ENCODE results near the gene PPARGC1A. TPM values are rescaled to one million over a fixed set of nuclear protein-coding genes. Genes with fewer than 3 reads are reported as not detected.

PPARGC1A gene
- total RNA-seq, 2 donors from 2014 or later, result 8.9 to 10.2 TPM

DNA sequence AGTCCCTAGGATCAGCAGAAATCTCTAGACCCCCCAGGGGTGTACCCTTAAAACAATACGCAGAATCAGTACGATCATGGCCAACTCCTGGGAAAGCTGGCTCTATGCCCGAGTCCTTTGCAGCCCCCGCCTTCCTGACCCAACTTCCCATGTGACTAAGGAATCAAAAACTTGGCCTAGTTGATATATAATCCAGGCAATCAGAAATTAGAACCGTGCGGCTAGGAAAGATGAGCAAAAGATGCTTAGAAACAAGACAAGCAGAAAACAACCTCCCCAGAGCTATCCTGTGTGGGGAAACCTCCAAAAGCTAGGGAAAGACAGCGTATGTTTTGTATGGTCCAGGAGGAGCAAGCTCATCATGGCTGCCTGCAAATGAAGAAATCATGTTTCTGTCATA lies 110.0 kb downstream of the PPARGC1A start:
- TF ChIP-seq, protein P1, sequence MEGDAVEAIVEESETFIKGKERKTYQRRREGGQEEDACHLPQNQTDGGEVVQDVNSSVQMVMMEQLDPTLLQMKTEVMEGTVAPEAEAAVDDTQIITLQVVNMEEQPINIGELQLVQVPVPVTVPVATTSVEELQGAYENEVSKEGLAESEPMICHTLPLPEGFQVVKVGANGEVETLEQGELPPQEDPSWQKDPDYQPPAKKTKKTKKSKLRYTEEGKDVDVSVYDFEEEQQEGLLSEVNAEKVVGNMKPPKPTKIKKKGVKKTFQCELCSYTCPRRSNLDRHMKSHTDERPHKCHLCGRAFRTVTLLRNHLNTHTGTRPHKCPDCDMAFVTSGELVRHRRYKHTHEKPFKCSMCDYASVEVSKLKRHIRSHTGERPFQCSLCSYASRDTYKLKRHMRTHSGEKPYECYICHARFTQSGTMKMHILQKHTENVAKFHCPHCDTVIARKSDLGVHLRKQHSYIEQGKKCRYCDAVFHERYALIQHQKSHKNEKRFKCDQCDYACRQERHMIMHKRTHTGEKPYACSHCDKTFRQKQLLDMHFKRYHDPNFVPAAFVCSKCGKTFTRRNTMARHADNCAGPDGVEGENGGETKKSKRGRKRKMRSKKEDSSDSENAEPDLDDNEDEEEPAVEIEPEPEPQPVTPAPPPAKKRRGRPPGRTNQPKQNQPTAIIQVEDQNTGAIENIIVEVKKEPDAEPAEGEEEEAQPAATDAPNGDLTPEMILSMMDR (conservative IDR thresholded peaks at IDR 0.05), result no peak
- Mint-ChIP-seq H3K9me3 (peaks cover 7% of the 10 kb centered on the region), H3K27ac (no peak overlapping the region), H3K27me3 (ENCODE audit: insufficient read depth) (no peaks in the 10 kb centered on the region), H3K4me1 (peaks cover 23% of the 10 kb centered on the region), H3K4me3 (no peak overlapping the region), H3K36me3 (ENCODE audit: low read depth) (peaks cover 2% of the 10 kb centered on the region)
- Histone ChIP-seq H3K36me3 (ENCODE audit: control insufficient read depth, insufficient read depth, low read length) (no peaks in the 10 kb centered on the region), H3K27ac (ENCODE audit: low read depth, low read length) (no peak overlapping the region), H3K4me1 (ENCODE audit: control insufficient read depth, insufficient read depth, low read length) (peaks cover 8% of the 10 kb centered on the region), H3K27me3 (ENCODE audit: control insufficient read depth, insufficient read depth, low read length, poor library complexity, severe bottlenecking) (no peaks in the 10 kb centered on the region), H3K9ac (ENCODE audit: extremely low read depth, low read length, poor library complexity, severe bottlenecking) (no peak overlapping the region), H3K9me3 (ENCODE audit: control insufficient read depth, low read length) (no peaks in the 10 kb centered on the region), H3K4me3 (ENCODE audit: low read length) (no peak overlapping the region)
- WGBS, 2 experiments (ENCODE audit: insufficient coverage in 1 of 2, insufficient read length in 1 of 2), result 92 to 94% methylated on average over 6 to 7 of the region's 7 CpGs
- DNase-seq, result no peak

DNA sequence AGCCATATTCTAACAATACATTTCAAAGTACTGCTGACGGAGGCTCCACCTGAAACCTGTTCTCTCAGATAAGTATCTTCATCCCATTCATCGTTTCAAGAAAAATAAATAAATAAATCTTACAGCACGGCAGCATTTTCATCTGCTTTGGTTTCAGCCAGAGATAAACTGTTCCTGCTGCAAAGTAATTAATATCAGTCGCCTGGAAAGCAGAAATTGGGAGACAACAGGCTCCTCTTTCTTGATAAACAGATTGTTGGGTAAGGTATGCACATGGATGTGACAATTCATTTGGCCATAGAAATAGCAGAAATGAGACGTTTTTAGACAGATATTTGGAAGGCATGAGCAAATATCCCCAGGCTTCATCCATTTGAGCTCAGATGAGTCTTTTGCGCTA lies 110.4 kb downstream of the PPARGC1A start:
- Mint-ChIP-seq H3K4me1 (peaks cover 27% of the 10 kb centered on the region), H3K27ac (no peak overlapping the region), H3K27me3 (ENCODE audit: insufficient read depth) (no peaks in the 10 kb centered on the region), H3K4me3 (no peak overlapping the region), H3K36me3 (ENCODE audit: low read depth) (peaks cover 2% of the 10 kb centered on the region), H3K9me3 (peaks cover 7% of the 10 kb centered on the region)
- no peak overlapping the region for H3K27ac ChIP-seq (ENCODE audit: low read depth, low read length)
- TF ChIP-seq, protein P1 (conservative IDR thresholded peaks at IDR 0.05), result no peak
- H3K4me1 ChIP-seq (ENCODE audit: control insufficient read depth, insufficient read depth, low read length), result peaks cover 8% of the 10 kb centered on the region
- H3K9ac ChIP-seq (ENCODE audit: extremely low read depth, low read length, poor library complexity, severe bottlenecking), result no peak overlapping the region
- 87 to 92% methylated on average over 6 of the region's 6 CpGs for WGBS, 2 experiments (ENCODE audit: insufficient coverage in 1 of 2, insufficient read length in 1 of 2)
- no peaks in the 10 kb centered on the region for H3K27me3 ChIP-seq (ENCODE audit: control insufficient read depth, insufficient read depth, low read length, poor library complexity, severe bottlenecking)
- H3K9me3 ChIP-seq (ENCODE audit: control insufficient read depth, low read length), result no peaks in the 10 kb centered on the region
- no peak overlapping the region for H3K4me3 ChIP-seq (ENCODE audit: low read length)
- no peaks in the 10 kb centered on the region for H3K36me3 ChIP-seq (ENCODE audit: control insufficient read depth, insufficient read depth, low read length)
- DNase-seq, result no peak

DNA sequence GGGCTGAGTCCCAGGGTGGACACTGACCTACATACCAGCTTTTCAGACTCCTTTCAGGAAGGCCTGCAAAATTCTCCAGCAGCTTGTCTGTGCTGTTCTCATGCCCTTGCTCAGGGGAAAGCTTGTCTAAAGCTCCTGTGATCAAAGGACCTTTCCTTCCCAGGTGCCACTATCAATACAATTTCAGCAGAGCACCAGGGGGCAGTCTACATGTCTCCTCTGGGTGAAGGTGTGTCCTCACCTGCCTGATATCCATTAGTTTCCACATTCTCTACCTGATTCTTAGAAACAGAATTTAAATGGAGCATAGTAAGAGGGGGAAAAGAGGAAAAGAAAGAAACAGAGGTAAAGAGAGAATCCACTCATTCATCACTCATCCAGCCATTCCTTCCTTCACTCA lies 114.2 kb downstream of the PPARGC1A start:
- H3K27ac Mint-ChIP-seq, result no peak overlapping the region

More for the DNA sequence above, 114.2 kb downstream of the PPARGC1A start:
- Mint-ChIP-seq H3K4me1 (peaks cover 36% of the 10 kb centered on the region), H3K36me3 (ENCODE audit: low read depth) (no peaks in the 10 kb centered on the region), H3K4me3 (no peak overlapping the region), H3K27me3 (ENCODE audit: insufficient read depth) (no peaks in the 10 kb centered on the region), H3K9me3 (no peaks in the 10 kb centered on the region)
- Histone ChIP-seq H3K27me3 (ENCODE audit: control insufficient read depth, insufficient read depth, low read length, poor library complexity, severe bottlenecking) (no peaks in the 10 kb centered on the region), H3K9ac (ENCODE audit: extremely low read depth, low read length, poor library complexity, severe bottlenecking) (no peak overlapping the region), H3K36me3 (ENCODE audit: control insufficient read depth, insufficient read depth, low read length) (no peaks in the 10 kb centered on the region), H3K9me3 (ENCODE audit: control insufficient read depth, low read length) (no peaks in the 10 kb centered on the region), H3K4me1 (ENCODE audit: control insufficient read depth, insufficient read depth, low read length) (peaks cover 8% of the 10 kb centered on the region), H3K27ac (ENCODE audit: low read depth, low read length) (no peak overlapping the region), H3K4me3 (ENCODE audit: low read length) (no peak overlapping the region)
- TF ChIP-seq, protein P1 (conservative IDR thresholded peaks at IDR 0.05), result peak; percentile 68
- peak; percentile 65 for DNase-seq

Measured in endodermal cell (in vitro differentiated cells).